BJ (cell line): ENCODE measurements around the gene HEATR5A. TPM values are rescaled to one million over a fixed set of nuclear protein-coding genes. Genes with fewer than 3 reads are reported as not detected.
"Not testable (repeated sequence)": the region's sequence is repeated elsewhere in the genome, so short reads cannot be mapped to it uniquely, and the experiment has no call there.

Experiments
- CTCF ChIA-PET: fragments of 350-600 bp; formaldehyde crosslinking; extraction: SDS; loops from one replicate; lab custom pipeline; 2021; ENCODE audit warnings: antibody characterized with exemption, inconsistent platforms; lab: Yijun Ruan, JAX
- POLR2A ChIA-PET: fragments of 300-600 bp; sonication (Branson Sonifier 250); formaldehyde crosslinking; extraction: SDS; loops from one replicate; lab custom pipeline; 2021; ENCODE audit warnings: antibody characterized with exemption; lab: Charles Lee
- DNase-seq: peaks from one replicate; pipeline ENCODE4 v3.0.0-alpha.2; 2011; ENCODE audit warnings: low read depth
- H3K27me3 ChIP-seq: 2 replicates; pipeline ENCODE4 v1.6.0; 2011; ENCODE audit warnings: low read length; ENCODE audit not compliant: control insufficient read depth, insufficient read depth
- H3K36me3 ChIP-seq: 2 replicates; pipeline ENCODE4 v1.5.1; 2011; ENCODE audit warnings: low read length; ENCODE audit not compliant: control insufficient read depth, insufficient read depth
- H3K4me3 ChIP-seq: 2 replicates; pipeline ENCODE4 v1.5.1; 2011; ENCODE audit warnings: low read depth, mild to moderate bottlenecking, control low read depth, low read length
- polyA plus RNA-seq: library from polyadenylated mRNA; depleted of rRNA; stranded (reverse); fragments of >200 nt; gene quantifications from 2 replicates; pipeline ENCODE4 v1.2.3, GENCODE V29; 2011
- TF ChIP-seq, protein P1 (sequence below): IDR thresholded peaks from 2 replicates; pipeline ENCODE4 v1.5.1; 2011; ENCODE audit warnings: low read depth, mild to moderate bottlenecking, control low read depth, inconsistent platforms, low read length, moderate library complexity; ENCODE audit not compliant: insufficient read depth

The HEATR5A gene
- polyA plus RNA-seq, 1 experiment: 34.3 TPM

- POLR2A ChIA-PET: no interaction called here
These were observed 42.9 kb downstream of the HEATR5A start for GRCh38 chr14:31377433-31377832.

GRCh38 chr14:31371646-31372045 lies 48.7 kb downstream of the HEATR5A start:
- ChIA-PET CTCF (no interaction called here), POLR2A (no interaction called here)
- TF ChIP-seq, protein P1, sequence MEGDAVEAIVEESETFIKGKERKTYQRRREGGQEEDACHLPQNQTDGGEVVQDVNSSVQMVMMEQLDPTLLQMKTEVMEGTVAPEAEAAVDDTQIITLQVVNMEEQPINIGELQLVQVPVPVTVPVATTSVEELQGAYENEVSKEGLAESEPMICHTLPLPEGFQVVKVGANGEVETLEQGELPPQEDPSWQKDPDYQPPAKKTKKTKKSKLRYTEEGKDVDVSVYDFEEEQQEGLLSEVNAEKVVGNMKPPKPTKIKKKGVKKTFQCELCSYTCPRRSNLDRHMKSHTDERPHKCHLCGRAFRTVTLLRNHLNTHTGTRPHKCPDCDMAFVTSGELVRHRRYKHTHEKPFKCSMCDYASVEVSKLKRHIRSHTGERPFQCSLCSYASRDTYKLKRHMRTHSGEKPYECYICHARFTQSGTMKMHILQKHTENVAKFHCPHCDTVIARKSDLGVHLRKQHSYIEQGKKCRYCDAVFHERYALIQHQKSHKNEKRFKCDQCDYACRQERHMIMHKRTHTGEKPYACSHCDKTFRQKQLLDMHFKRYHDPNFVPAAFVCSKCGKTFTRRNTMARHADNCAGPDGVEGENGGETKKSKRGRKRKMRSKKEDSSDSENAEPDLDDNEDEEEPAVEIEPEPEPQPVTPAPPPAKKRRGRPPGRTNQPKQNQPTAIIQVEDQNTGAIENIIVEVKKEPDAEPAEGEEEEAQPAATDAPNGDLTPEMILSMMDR: no peak
- H3K4me3 ChIP-seq: no peak overlapping the region
- H3K36me3 ChIP-seq: peaks cover 7% of the 10 kb centered on the region
- DNase-seq: no peak
- no peaks in the 10 kb centered on the region for H3K27me3 ChIP-seq

More at GRCh38 chr14:31377433-31377832, 42.9 kb downstream of the HEATR5A start:
- H3K4me3 ChIP-seq: no peak overlapping the region
- H3K36me3 ChIP-seq: peaks cover 6% of the 10 kb centered on the region
- no peaks in the 10 kb centered on the region for H3K27me3 ChIP-seq
- CTCF ChIA-PET: interaction anchor here (0.8 to 4.2 kb wide), 4 partner anchors 10 to 72 kb away, joined by 3 to 15 read pairs (median 8); no protein-coding TSS in a partner anchor
- no peak for DNase-seq
- TF ChIP-seq, protein P1: no peak

DNA sequence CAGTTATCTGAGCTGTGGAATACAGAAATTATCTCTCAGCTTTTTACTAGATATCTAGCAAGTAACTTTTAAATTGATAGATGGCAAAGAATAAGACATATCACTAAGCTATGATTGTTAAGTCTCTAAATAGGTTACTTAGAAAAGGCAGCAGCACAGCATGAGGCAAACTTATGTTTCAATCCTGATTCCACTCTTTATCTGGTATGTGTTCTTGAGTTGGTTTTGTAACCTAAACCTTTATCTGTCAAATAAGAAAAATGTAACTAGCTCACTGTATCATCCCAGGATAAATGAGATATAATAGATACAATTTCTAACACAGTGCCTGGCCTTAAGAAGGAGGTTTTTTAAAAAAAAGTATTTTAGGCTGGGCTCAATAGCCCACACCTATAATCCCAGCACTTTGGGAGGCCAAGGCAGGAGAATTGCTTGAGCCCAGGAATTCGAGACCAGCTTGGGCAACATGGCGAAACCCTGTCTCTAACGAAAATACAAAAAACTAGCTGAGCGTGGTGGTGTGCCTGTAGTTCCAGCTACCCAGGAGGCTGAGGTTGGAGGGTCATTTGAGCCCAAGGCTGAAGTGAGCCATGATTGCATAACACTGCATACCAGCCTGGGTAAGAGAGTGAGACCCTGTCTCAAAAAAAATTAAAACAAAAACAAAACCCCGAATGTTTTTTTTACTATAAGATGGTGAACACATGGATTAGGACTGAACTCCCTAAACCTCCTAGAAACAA lies 56.8 kb downstream of the HEATR5A start:
- TF ChIP-seq, protein P1: no peak
- H3K4me3 ChIP-seq: no peak overlapping the region
- peaks cover 3% of the 10 kb centered on the region for H3K36me3 ChIP-seq
- no peaks in the 10 kb centered on the region for H3K27me3 ChIP-seq
- no peak for DNase-seq
- CTCF ChIA-PET: interaction anchor here (0.6 to 1.2 kb wide), 8 partner anchors 10 to 424 kb away, joined by 3 to 8 read pairs (median 3); no protein-coding TSS in a partner anchor
- POLR2A ChIA-PET: interaction anchor here (0.6 kb wide), 1 partner anchor 273 kb away, joined by 10 read pairs; no protein-coding TSS in a partner anchor

- H3K36me3 ChIP-seq: peaks cover 5% of the 10 kb centered on the region
- POLR2A ChIA-PET: no interaction called here
- no peak for DNase-seq
- H3K27me3 ChIP-seq: no peaks in the 10 kb centered on the region
- CTCF ChIA-PET: interaction anchor here (0.6 to 1.1 kb wide), 2 partner anchors 9 to 424 kb away, joined by 3 to 8 read pairs; no protein-coding TSS in a partner anchor
- no peak overlapping the region for H3K4me3 ChIP-seq
- TF ChIP-seq, protein P1: no peak
These were observed 57.6 kb downstream of the HEATR5A start for GRCh38 chr14:31362746-31363145.

DNA sequence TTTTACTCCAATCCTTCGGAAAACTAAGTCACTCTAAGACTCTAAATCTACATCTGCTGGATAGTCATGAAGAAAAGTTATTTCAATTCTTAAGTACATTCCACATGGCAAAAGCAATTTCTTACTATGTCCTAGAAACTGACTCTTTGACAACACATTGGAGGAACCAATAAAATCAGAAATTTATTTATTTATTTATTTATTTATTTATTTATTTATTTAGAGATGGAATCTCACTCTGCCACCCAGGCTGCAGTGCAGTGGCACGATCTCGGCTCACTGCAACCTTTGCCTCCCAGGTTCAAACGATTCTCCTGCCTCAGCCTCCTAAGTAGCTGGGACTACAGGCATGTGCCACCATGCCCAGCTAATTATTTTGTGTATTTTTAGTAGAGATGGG lies 58.6 kb downstream of the HEATR5A start:
- CTCF ChIA-PET, H3K27me3 ChIP-seq, H3K36me3 ChIP-seq, DNase-seq, POLR2A ChIA-PET, H3K4me3 ChIP-seq: not testable (repeated sequence)
